Endothelial cell of umbilical vein (primary cell): ENCODE data around the gene PNKP. TPM values are rescaled to one million over a fixed set of nuclear protein-coding genes. Genes with fewer than 3 reads are reported as not detected.

ENCODE experiments used
- BruUV-seq: library from RNA; stranded (reverse); fragments of 400-500 nt; replicated peaks from 2 replicates; lab custom pipeline; 2021; lab: Mats Ljungman, UMichigan
- CTCF ChIA-PET: fragments of 300-600, 350-600 bp; sonication (Branson Sonifier 250); formaldehyde crosslinking; loops from one replicate; lab custom pipeline; 2021; ENCODE audit warnings: antibody characterized with exemption, inconsistent platforms; lab: Charles Lee
- POLR2A ChIA-PET: fragments of 300-600, 350-600 bp; sonication (Branson Sonifier 250); formaldehyde crosslinking; loops from one replicate; lab custom pipeline; 2021; ENCODE audit warnings: antibody characterized with exemption, inconsistent platforms; lab: Charles Lee
- DNase-seq: peaks from one replicate; pipeline ENCODE4 v3.0.0-alpha.2; 2011; ENCODE audit warnings: low read depth, low spot score
- FAIRE-seq: peaks from 2 replicates; lab custom pipeline; 2011; peaks lifted over from hg19 to GRCh38; lab: Jason Lieb, UNC
- H2AFZ ChIP-seq: 2 replicates; pipeline ENCODE4 v1.6.0; 2012; ENCODE audit warnings: low read depth, low read length, control low read depth, inconsistent platforms
- H3K27ac ChIP-seq: 2 replicates; pipeline ENCODE4 v1.5.1; 2011; ENCODE audit warnings: low read depth, mild to moderate bottlenecking, control low read depth, low read length, moderate library complexity; ENCODE audit not compliant: insufficient read depth
- H3K27me3 ChIP-seq, 2 experiments: 2 replicates each; pipeline versions ENCODE4 v1.6.0 to v1.6.1; 2011; ENCODE audit warnings: low read length in 2 of 2, mixed read lengths in 1 of 2; ENCODE audit not compliant: control insufficient read depth in 2 of 2, insufficient read depth in 2 of 2
- H3K36me3 ChIP-seq, 2 experiments: 2 replicates in 1 of 2; 3 replicates in 1 of 2; pipeline ENCODE4 v1.5.1; 2011; ENCODE audit warnings: low read length in 2 of 2, mild to moderate bottlenecking in 1 of 2, moderate library complexity in 1 of 2; ENCODE audit not compliant: control insufficient read depth in 2 of 2, insufficient read depth in 2 of 2; ENCODE audit errors: extremely low read depth in 1 of 2
- H3K4me1 ChIP-seq: 3 replicates; pipeline ENCODE4 v1.5.1; 2011; ENCODE audit warnings: mild to moderate bottlenecking, low read length; ENCODE audit not compliant: control insufficient read depth, insufficient read depth; ENCODE audit errors: extremely low read depth
- H3K4me2 ChIP-seq: 2 replicates; pipeline ENCODE4 v1.6.1; 2011; ENCODE audit warnings: low read length, control low read depth, mixed read lengths; ENCODE audit not compliant: insufficient read depth
- H3K4me3 ChIP-seq, 3 experiments: fragments of 200-600 bp in 1 of 3; sonication (generic), shearing (Covaris generic) in 1 of 3; replicated peaks in 1 of 3; 2 replicates each; pipeline ENCODE4 v1.5.1; 2011 to 2016; ENCODE audit warnings: control low read depth in 3 of 3, low read length in 3 of 3, mild to moderate bottlenecking in 2 of 3, inconsistent platforms in 1 of 3, low read depth in 1 of 3, moderate library complexity in 1 of 3; ENCODE audit not compliant: insufficient read depth in 1 of 3
- H3K79me2 ChIP-seq: 2 replicates; pipeline ENCODE4 v1.6.0; 2012; ENCODE audit warnings: low read length, inconsistent platforms; ENCODE audit not compliant: control insufficient read depth, insufficient read depth
- H3K9ac ChIP-seq: replicated peaks from 2 replicates; pipeline ENCODE3; 2011; ENCODE audit warnings: low read length, control low read depth; ENCODE audit not compliant: insufficient read depth; ENCODE audit errors: extremely low read depth
- H3K9me1 ChIP-seq: replicated peaks from 3 replicates; pipeline ENCODE4 v1.6.0; 2011; ENCODE audit warnings: mild to moderate bottlenecking, low read length; ENCODE audit not compliant: control insufficient read depth, insufficient read depth; ENCODE audit errors: extremely low read depth
- H3K9me3 ChIP-seq: replicated peaks from 2 replicates; pipeline ENCODE4 v1.5.1; 2012; ENCODE audit warnings: low read length, inconsistent platforms; ENCODE audit not compliant: control insufficient read depth, insufficient read depth
- H4K20me1 ChIP-seq: replicated peaks from 2 replicates; pipeline ENCODE3; 2011; ENCODE audit warnings: mild to moderate bottlenecking, low read length; ENCODE audit not compliant: control insufficient read depth, insufficient read depth; ENCODE audit errors: extremely low read depth
- EZH2 ChIP-seq: IDR thresholded peaks from 2 replicates; pipeline ENCODE4 v1.6.1; 2012; ENCODE audit warnings: borderline replicate concordance, low read depth, mild to moderate bottlenecking, moderate library complexity, low read length, inconsistent platforms; ENCODE audit not compliant: severe bottlenecking
- FOS ChIP-seq: IDR thresholded peaks from 2 replicates; pipeline ENCODE4 v1.6.1; 2011; ENCODE audit warnings: mild to moderate bottlenecking, low read length, moderate library complexity, borderline replicate concordance; ENCODE audit not compliant: insufficient read depth
- GATA2 ChIP-seq: IDR thresholded peaks from 2 replicates; pipeline ENCODE4 v1.7.0; 2011; ENCODE audit warnings: low read depth, mild to moderate bottlenecking, moderate library complexity, mixed read lengths, low read length; ENCODE audit not compliant: insufficient read length, insufficient read depth
- JUN ChIP-seq: IDR thresholded peaks from 2 replicates; pipeline ENCODE4 v1.6.1; 2011; ENCODE audit warnings: borderline replicate concordance, low read depth; ENCODE audit not compliant: insufficient read length, insufficient read depth
- MYC ChIP-seq: IDR thresholded peaks from one replicate; pipeline ENCODE4 v1.6.1; 2011; ENCODE audit warnings: mild to moderate bottlenecking, low read depth, low read length
- POLR2A ChIP-seq: IDR thresholded peaks from 2 replicates; pipeline ENCODE4 v1.6.1; 2012; ENCODE audit warnings: low read depth, mild to moderate bottlenecking, control low read depth, low read length
- dilution Hi-C: fragments of 300-500 bp; cut with MboI; formaldehyde crosslinking; loops from one replicate; pipeline ENCODE4 v1.15.0; 2019; ENCODE audit warnings: low sequenced_read_pairs; ENCODE audit not compliant: extremely low pct_ligation_motif_present
- intact Hi-C: fragments of 100-400 bp; cut with micrococcal nuclease; formaldehyde crosslinking; loops from one replicate; pipeline ENCODE4 v1.10.0; 2022
- polyA plus RNA-seq, 4 experiments: library from polyadenylated mRNA; depleted of rRNA in 3 of 4; stranded (reverse) in 3 of 4; unstranded in 1 of 4; fragments of >200 nt; gene quantifications; 2 replicates each; pipeline versions ENCODE4 v1.2.1 to v1.2.3, GENCODE V29; 2011 to 2012; ENCODE audit warnings: missing spikeins in 1 of 4
- total RNA-seq: library from RNA; stranded (reverse); gene quantifications from 2 replicates; pipeline ENCODE4 v1.2.3, GENCODE V29; 2021
- TF ChIP-seq, protein P1 (sequence below), 2 donors: IDR thresholded peaks; 1 replicate in 1 of 2; 2 replicates in 1 of 2; pipeline ENCODE4 v1.5.1; 2011; ENCODE audit warnings: low read length in 2 of 2, mild to moderate bottlenecking in 2 of 2, moderate library complexity in 2 of 2, control low read depth in 1 of 2, inconsistent platforms in 1 of 2, low read depth in 1 of 2; ENCODE audit not compliant: insufficient read depth in 1 of 2; ENCODE audit errors: extremely low read depth in 1 of 2
- TF ChIP-seq, protein P2 (sequence below): IDR thresholded peaks from 2 replicates; pipeline ENCODE4 v1.6.1; 2011; ENCODE audit not compliant: insufficient read depth, insufficient read length

The PNKP gene
- total and polyA plus RNA-seq, 2 donors (not counting 3 experiments of a cell fraction or from before 2014, with no cell fraction given): 39.4 to 112 TPM

DNA sequence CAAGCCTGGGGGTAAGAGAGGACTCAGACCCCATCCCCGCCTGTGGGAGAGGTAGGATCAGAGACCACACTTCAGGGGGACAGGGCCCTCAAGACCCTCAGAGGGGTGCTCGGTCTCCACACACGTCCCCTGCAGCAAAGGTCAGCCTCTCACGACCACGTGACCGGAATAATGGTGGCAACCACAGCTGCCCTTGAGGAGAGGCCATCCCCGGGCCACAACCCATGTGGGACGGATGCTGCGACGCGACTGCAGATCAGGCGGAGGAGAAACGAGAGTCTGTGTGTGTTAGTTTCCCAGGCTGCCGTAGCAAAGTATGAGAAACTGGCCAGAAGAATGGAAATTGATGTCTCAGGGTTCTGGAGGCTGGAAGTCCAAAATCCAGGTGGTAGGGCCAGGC lies 40.3 kb downstream of the PNKP start:
- BruUV-seq: no TSS peak
- DNase-seq: no peak
- POLR2A ChIA-PET: no interaction called here
- TF ChIP-seq FOS (no peak), JUN (no peak), MYC (no peak), GATA2 (no peak), POLR2A (no peak), EZH2 (no peak)
- TF ChIP-seq, protein P1, sequence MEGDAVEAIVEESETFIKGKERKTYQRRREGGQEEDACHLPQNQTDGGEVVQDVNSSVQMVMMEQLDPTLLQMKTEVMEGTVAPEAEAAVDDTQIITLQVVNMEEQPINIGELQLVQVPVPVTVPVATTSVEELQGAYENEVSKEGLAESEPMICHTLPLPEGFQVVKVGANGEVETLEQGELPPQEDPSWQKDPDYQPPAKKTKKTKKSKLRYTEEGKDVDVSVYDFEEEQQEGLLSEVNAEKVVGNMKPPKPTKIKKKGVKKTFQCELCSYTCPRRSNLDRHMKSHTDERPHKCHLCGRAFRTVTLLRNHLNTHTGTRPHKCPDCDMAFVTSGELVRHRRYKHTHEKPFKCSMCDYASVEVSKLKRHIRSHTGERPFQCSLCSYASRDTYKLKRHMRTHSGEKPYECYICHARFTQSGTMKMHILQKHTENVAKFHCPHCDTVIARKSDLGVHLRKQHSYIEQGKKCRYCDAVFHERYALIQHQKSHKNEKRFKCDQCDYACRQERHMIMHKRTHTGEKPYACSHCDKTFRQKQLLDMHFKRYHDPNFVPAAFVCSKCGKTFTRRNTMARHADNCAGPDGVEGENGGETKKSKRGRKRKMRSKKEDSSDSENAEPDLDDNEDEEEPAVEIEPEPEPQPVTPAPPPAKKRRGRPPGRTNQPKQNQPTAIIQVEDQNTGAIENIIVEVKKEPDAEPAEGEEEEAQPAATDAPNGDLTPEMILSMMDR (IDR thresholded peaks at IDR 0.05; ENCODE audit: extremely low read depth in 1 of 2, insufficient read depth in 1 of 2, low read depth in 1 of 2, low read length in 2 of 2): no peak
- TF ChIP-seq, protein P2, sequence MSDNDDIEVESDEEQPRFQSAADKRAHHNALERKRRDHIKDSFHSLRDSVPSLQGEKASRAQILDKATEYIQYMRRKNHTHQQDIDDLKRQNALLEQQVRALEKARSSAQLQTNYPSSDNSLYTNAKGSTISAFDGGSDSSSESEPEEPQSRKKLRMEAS: no peak
- Histone ChIP-seq H4K20me1 (no peaks in the 10 kb centered on the region), H3K4me3 (no peak overlapping the region), H3K4me2 (no peak overlapping the region), H3K27me3 (no peaks in the 10 kb centered on the region), H3K27ac (no peak overlapping the region), H3K9me3 (no peaks in the 10 kb centered on the region), H3K36me3 (peaks cover 7 to 39% of the 10 kb centered on the region in 2 experiments), H3K79me2 (peaks cover 4% of the 10 kb centered on the region), H2AFZ (no peak overlapping the region), H3K4me1 (no peaks in the 10 kb centered on the region), H3K9me1 (no peaks in the 10 kb centered on the region), H3K9ac (no peak overlapping the region)
- FAIRE-seq: no peak
- dilution Hi-C loops (no loop called here), intact Hi-C loops (no loop called here)
- CTCF ChIA-PET: no interaction called here
